ENCODE results near the gene TAS1R2.
"Not testable (repeated sequence)": the region's sequence is repeated elsewhere in the genome, so short reads cannot be mapped to it uniquely, and the experiment has no call there.

The TAS1R2 gene

GRCh38 chr1:18859560-18859959, at the start of gene TAS1R2:
TAS1R2 (minus strand) TSS chr1:18859660; CDS start chr1:18859660, 0 bp downstream.
- DNase-seq (ENCODE audit: low read depth): no peak

- no peak for DNase-seq (ENCODE audit: low read depth)
Measured at GRCh38 chr1:18907917-18908845, 48.7 kb upstream of the TAS1R2 start.

GRCh38 chr1:18907021-18907916, 47.8 kb upstream of the TAS1R2 start:
- DNase-seq (ENCODE audit: low read depth): peak; percentile 44

GRCh38 chr1:18903291-18903756, 43.9 kb upstream of the TAS1R2 start:
- no peak for DNase-seq (ENCODE audit: low read depth)

- peak; percentile 87 for DNase-seq (ENCODE audit: low read depth)
Measured at GRCh38 chr1:18902523-18903290, 43.2 kb upstream of the TAS1R2 start, which contains the start of gene ALDH4A1. ALDH4A1 (minus strand) TSS chr1:18902555; CDS start chr1:18902523, 32 bp downstream.

GRCh38 chr1:18901952-18902522, 42.6 kb upstream of the TAS1R2 start:
- DNase-seq (ENCODE audit: low read depth): no peak

GRCh38 chr1:18901147-18901951, 41.9 kb upstream of the TAS1R2 start:
- no peak for DNase-seq (ENCODE audit: low read depth)

GRCh38 chr1:18900303-18900841, 40.9 kb upstream of the TAS1R2 start:
- no peak for DNase-seq (ENCODE audit: low read depth)

GRCh38 chr1:18899363-18900049, 40.0 kb upstream of the TAS1R2 start:
- DNase-seq (ENCODE audit: low read depth): no peak

- DNase-seq (ENCODE audit: low read depth): no peak
Measured at GRCh38 chr1:18898567-18898966, 39.1 kb upstream of the TAS1R2 start.

- DNase-seq (ENCODE audit: low read depth): no peak
Measured at GRCh38 chr1:18895317-18895716, 35.9 kb upstream of the TAS1R2 start.

- DNase-seq (ENCODE audit: low read depth): no peak
Measured at GRCh38 chr1:18893120-18893519, 33.7 kb upstream of the TAS1R2 start.

GRCh38 chr1:18891858-18892257, 32.4 kb upstream of the TAS1R2 start:
- not testable (repeated sequence) for DNase-seq (ENCODE audit: low read depth)

GRCh38 chr1:18891426-18891780, 31.9 kb upstream of the TAS1R2 start:
- DNase-seq (ENCODE audit: low read depth): no peak

- no peak for DNase-seq (ENCODE audit: low read depth)
Measured at GRCh38 chr1:18890706-18891425, 31.4 kb upstream of the TAS1R2 start.

- no peak for DNase-seq (ENCODE audit: low read depth)
Measured at GRCh38 chr1:18886003-18886335, 26.5 kb upstream of the TAS1R2 start.

GRCh38 chr1:18885311-18886002, 26.0 kb upstream of the TAS1R2 start:
- no peak for DNase-seq (ENCODE audit: low read depth)

GRCh38 chr1:18884727-18885126, 25.3 kb upstream of the TAS1R2 start:
- DNase-seq (ENCODE audit: low read depth): no peak

- DNase-seq (ENCODE audit: low read depth): no peak
Measured at GRCh38 chr1:18884419-18884717, 24.9 kb upstream of the TAS1R2 start.
